ENCODE measurements around the gene IER2.

IER2 gene

GRCh38 chr19:13119627-13120026 is 30.6 kb upstream of the IER2 start:
- DNase-seq (ENCODE audit: low read depth) = no peak

GRCh38 chr19:13120031-13120430 is 30.2 kb upstream of the IER2 start:
- DNase-seq (ENCODE audit: low read depth) = no peak

GRCh38 chr19:13120817-13121216 is 29.4 kb upstream of the IER2 start:
- no peak for DNase-seq (ENCODE audit: low read depth)

- no peak for DNase-seq (ENCODE audit: low read depth)
These were observed 28.5 kb upstream of the IER2 start for GRCh38 chr19:13121551-13122274.

GRCh38 chr19:13122275-13122878 is 27.8 kb upstream of the IER2 start:
- no peak for DNase-seq (ENCODE audit: low read depth)

- no peak for DNase-seq (ENCODE audit: low read depth)
These were observed 26.9 kb upstream of the IER2 start for GRCh38 chr19:13122980-13123957.

- no peak for DNase-seq (ENCODE audit: low read depth)
These were observed 23.2 kb upstream of the IER2 start for GRCh38 chr19:13127051-13127450.

GRCh38 chr19:13127811-13128575 is 22.2 kb upstream of the IER2 start:
- no peak for DNase-seq (ENCODE audit: low read depth)

GRCh38 chr19:13128583-13128982 is 21.6 kb upstream of the IER2 start:
- no peak for DNase-seq (ENCODE audit: low read depth)

- no peak for DNase-seq (ENCODE audit: low read depth)
These were observed 20.8 kb upstream of the IER2 start for GRCh38 chr19:13129384-13129783.

- no peak for DNase-seq (ENCODE audit: low read depth)
These were observed 19.2 kb upstream of the IER2 start for GRCh38 chr19:13130886-13131490.

- DNase-seq (ENCODE audit: low read depth) = no peak
These were observed 17.6 kb upstream of the IER2 start for GRCh38 chr19:13132471-13133180.

- no peak for DNase-seq (ENCODE audit: low read depth)
These were observed 16.9 kb upstream of the IER2 start for GRCh38 chr19:13133241-13133870.

GRCh38 chr19:13134626-13135025 is 15.6 kb upstream of the IER2 start:
- no peak for DNase-seq (ENCODE audit: low read depth)

- no peak for DNase-seq (ENCODE audit: low read depth)
These were observed 14.8 kb upstream of the IER2 start for GRCh38 chr19:13135068-13136062.

GRCh38 chr19:13137290-13137794 is 12.9 kb upstream of the IER2 start:
- no peak for DNase-seq (ENCODE audit: low read depth)

- DNase-seq (ENCODE audit: low read depth) = no peak
These were observed 11.9 kb upstream of the IER2 start for GRCh38 chr19:13138171-13138915.

GRCh38 chr19:13138916-13139198 is 11.4 kb upstream of the IER2 start:
- DNase-seq (ENCODE audit: low read depth) = no peak
